Mucosa of descending colon (tissue), 3 donors: ENCODE measurements around the gene RFX5. TPM values are rescaled to one million over a fixed set of nuclear protein-coding genes. Genes with fewer than 3 reads are reported as not detected.
"Not testable (repeated sequence)": the region's sequence is repeated elsewhere in the genome, so short reads cannot be mapped to it uniquely, and the experiment has no call there.

Source experiments
- ATAC-seq: fragments of 200-7000 bp; cut with Tn5 transposase; one replicate; pipeline ENCODE4 v1.9.1; 2020; ENCODE audit warnings: mild to moderate bottlenecking, moderate library complexity
- DNase-seq, 3 donors: peaks; one replicate each; pipeline ENCODE4 v3.0.0-alpha.2; 2020
- H3K36me3 ChIP-seq: fragments of 200-600 bp; one replicate; pipeline ENCODE4 v1.8.0; 2021; ENCODE audit warnings: low read depth, mild to moderate bottlenecking
- H3K4me1 ChIP-seq: fragments of 200-600 bp; one replicate; pipeline ENCODE4 v1.8.0; 2021; ENCODE audit warnings: low read depth, mild to moderate bottlenecking
- H3K4me3 ChIP-seq: fragments of 200-600 bp; one replicate; pipeline ENCODE4 v1.8.0; 2021; ENCODE audit warnings: mild to moderate bottlenecking
- H3K9me3 ChIP-seq: fragments of 200-600 bp; one replicate; pipeline ENCODE4 v1.8.0; 2021; ENCODE audit warnings: mild to moderate bottlenecking
- intact Hi-C, 2 donors: fragments of 100-400 bp; cut with DNase I in 1 of 2; cut with micrococcal nuclease in 1 of 2; formaldehyde crosslinking; loops; one replicate each; pipeline versions ENCODE4 v1.11.0 to v1.11.1; 2022; cut with DNase I, micrococcal nuclease
- total RNA-seq, 3 donors: library from RNA; stranded (reverse); fragmentation: NEBNext Ultra II Directional in 2 of 3; extraction: Animal tissue kit (Norgen Biotek cat#: 25700) in 2 of 3; gene quantifications; one replicate each; pipeline versions ENCODE4 v1.2.1 to v1.2.4, GENCODE V29; 2021 to 2023
- TF ChIP-seq, protein P1 (sequence below): fragments of 200-600 bp; IDR thresholded peaks from one replicate; pipeline ENCODE4 v1.8.0; 2022; ENCODE audit warnings: antibody characterized with exemption, mild to moderate bottlenecking
- donor health status: DM: no; HTN: no; CAD: no; lungs with moderate emphysema.
- donor health status: DM: no; HTN: no; CAD: no.
- donor health status: DM: no; HTN: yes; CAD: no.

Gene RFX5
- total RNA-seq, 3 donors from 2014 or later = 20.5 to 45.3 (median 31.8) TPM

DNA sequence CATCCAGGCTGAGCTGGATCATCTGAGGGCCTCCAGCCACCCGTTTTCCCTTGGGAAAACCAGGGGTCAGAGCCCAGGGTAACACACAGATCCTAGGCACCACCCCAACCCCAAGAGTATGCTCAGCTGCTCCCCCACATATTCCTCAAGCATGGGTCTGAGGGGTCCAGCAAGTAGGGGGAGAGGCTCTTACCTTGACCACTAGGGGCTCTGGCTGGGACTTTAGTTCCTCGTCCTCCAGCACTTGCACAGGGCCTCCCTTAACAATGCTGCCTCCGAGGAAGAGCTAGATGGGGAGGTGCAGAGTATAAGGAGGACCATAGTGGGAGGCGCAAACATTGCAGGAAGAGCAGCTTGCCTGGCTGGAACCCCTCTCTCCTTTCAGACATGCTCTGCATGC is 17.9 kb upstream of the RFX5 start:
- DNase-seq (no peak), ATAC-seq (no peak)
- no peaks in the 10 kb centered on the region for H3K9me3 ChIP-seq
- no peak overlapping the region for H3K4me3 ChIP-seq
- TF ChIP-seq, protein P1, sequence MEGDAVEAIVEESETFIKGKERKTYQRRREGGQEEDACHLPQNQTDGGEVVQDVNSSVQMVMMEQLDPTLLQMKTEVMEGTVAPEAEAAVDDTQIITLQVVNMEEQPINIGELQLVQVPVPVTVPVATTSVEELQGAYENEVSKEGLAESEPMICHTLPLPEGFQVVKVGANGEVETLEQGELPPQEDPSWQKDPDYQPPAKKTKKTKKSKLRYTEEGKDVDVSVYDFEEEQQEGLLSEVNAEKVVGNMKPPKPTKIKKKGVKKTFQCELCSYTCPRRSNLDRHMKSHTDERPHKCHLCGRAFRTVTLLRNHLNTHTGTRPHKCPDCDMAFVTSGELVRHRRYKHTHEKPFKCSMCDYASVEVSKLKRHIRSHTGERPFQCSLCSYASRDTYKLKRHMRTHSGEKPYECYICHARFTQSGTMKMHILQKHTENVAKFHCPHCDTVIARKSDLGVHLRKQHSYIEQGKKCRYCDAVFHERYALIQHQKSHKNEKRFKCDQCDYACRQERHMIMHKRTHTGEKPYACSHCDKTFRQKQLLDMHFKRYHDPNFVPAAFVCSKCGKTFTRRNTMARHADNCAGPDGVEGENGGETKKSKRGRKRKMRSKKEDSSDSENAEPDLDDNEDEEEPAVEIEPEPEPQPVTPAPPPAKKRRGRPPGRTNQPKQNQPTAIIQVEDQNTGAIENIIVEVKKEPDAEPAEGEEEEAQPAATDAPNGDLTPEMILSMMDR = no peak
- intact Hi-C loops = no loop called here
- peaks cover 13% of the 10 kb centered on the region for H3K4me1 ChIP-seq
- H3K36me3 ChIP-seq = peaks cover 8% of the 10 kb centered on the region

DNA sequence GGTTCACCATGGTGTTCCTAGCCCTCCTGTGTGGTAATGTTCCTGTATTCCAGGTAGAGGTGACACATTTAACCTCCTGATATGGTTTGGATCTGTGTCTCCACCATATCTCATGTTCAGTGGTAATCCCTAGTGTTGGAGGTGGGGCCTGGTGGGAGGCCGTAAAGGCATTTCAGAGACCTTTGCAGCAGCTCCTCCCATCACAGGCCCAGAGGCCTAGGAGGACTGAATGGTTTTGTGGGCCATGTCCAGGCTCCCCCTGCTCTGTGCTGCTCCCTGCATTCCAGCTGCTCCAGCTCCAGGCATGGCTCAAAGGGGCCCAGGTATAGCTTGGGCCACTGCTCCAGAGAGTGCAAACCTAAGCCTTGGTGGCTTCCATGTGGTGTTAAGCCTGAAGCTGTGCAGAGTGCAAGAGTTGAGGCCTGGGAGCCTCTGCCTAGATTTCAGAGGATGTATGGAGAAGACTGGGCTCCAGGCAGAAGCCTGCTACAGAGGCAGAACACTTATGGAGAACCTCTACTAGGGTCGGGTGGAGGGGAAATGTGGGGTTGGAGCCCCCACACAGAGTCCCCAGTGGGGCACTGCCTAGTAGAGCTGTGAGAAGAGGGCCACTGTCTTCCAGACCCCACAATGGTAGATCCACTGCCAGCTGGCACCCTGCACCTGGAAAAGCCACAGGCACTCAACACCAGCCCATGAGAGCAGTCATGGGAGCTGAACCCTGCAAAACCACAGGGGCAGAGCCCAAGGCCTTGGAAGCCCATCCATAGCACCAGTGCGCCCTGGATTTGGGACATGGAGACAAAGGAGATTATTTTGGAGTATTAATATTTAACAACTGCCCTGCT is 15.5 kb upstream of the RFX5 start:
- peak; percentile 36 for ATAC-seq
- no peak for DNase-seq
- intact Hi-C loops = no loop called here

DNA sequence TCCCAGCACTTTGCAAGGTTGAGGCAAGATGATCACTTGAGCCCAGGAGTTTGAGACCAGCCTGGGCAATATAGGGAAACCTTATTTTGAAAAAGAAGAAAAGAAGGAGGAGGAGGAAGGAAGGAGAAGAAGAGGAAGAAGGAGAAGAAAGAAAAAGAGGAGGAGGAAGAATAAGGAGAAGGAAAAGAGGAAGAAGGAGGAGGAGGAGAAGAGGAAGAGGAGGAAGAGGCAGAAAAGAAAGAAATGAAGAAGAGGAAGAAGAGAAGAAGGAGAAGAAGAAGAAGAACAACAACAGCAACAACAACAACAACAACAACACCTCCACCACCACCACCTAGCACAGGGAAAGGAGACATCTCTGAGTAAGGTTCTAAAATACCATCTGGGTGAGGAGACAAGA is 14.8 kb upstream of the RFX5 start:
- Histone ChIP-seq H3K36me3 (peaks cover 8% of the 10 kb centered on the region), H3K4me3 (no peak overlapping the region), H3K4me1 (no peaks in the 10 kb centered on the region), H3K9me3 (no peaks in the 10 kb centered on the region)
- ATAC-seq = no peak
- TF ChIP-seq, protein P1 = no peak
- intact Hi-C loops = no loop called here
- no peak for DNase-seq

More for the DNA sequence above, 15.5 kb upstream of the RFX5 start:
- H3K4me3 ChIP-seq = no peak overlapping the region
- peaks cover 8% of the 10 kb centered on the region for H3K36me3 ChIP-seq
- no peaks in the 10 kb centered on the region for H3K4me1 ChIP-seq
- no peaks in the 10 kb centered on the region for H3K9me3 ChIP-seq
- TF ChIP-seq, protein P1 = no peak

DNA sequence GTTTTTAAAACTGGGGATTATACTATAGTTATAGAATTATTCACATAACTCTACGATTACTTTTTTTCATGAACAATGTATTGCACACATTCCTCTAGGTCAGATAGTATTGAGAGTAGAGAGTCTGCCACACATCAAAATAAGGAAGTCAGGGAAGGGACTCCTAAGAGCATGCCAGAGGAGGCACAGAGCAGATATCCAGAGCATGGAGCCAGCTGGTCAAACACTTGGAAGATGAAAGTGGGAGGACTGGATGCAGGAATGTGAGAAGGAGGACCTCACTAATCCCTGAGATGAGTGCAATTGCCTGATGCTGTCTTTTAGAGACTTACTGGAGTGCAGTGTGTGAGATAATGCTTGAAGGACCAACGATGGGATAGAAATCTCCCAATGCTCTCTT is 9.6 kb upstream of the RFX5 start:
- Histone ChIP-seq H3K36me3 (no peaks in the 10 kb centered on the region), H3K9me3 (no peaks in the 10 kb centered on the region), H3K4me1 (no peaks in the 10 kb centered on the region), H3K4me3 (no peak overlapping the region)
- TF ChIP-seq, protein P1 = no peak
- no peak for DNase-seq
- no peak for ATAC-seq
- intact Hi-C loops = no loop called here

DNA sequence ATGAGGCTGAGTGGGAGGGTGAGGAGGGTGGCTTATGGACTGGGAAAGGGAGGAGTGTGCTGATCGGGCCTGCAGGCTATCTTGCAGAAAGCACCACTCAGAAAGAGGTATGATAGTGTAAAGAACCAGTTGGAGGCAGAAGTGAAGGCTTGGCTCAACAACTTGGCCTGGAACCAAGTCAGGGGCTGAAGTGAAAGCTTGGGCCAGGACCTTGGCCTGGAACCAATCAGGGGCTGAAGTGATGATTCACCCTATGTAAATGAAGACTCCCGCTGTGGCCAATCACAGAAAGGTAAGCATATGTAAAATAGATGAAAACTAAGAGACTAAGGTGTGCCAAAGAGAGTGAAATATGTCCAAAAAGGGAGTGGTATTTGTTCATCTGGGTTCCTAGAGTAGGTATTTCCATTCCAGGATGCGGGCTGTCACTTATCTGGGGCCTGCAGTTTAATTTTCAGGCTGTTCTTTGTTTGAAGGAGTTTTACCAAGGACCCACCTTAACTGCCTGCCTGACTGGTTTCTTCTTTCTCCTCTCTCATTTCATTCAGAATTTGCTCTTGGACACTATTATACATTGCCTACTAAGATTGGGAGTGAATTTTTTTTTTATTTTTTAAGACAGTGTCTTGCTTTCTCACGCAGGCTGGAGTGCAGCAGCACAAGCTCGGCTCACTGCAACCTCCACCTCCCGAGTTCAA is 5.1 kb upstream of the RFX5 start:
- H3K36me3 ChIP-seq = no peaks in the 10 kb centered on the region
- TF ChIP-seq, protein P1 = no peak
- intact Hi-C loops = no loop called here
- H3K4me3 ChIP-seq = no peak overlapping the region
- no peak for DNase-seq
- H3K9me3 ChIP-seq = no peaks in the 10 kb centered on the region
- no peaks in the 10 kb centered on the region for H3K4me1 ChIP-seq
- peak; percentile 2 for ATAC-seq

DNA sequence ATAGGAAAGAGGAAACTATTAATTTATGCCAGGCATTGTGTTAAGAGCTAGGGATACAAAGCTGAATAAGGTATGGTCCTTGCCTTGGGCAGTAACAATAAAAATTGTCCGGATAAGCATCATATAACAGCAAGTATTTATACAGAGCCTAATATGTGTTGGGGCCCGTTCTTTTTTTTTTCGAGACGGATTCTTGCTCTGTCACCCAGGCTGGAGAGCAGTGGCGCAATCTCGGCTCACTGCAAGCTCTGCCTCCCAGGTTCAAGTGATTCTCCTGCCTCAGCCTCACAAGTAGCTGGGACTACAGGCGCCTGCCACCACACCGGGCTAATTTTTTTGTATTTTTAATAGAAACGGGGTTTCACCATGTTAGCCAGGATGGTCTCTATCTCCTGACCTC is 3.3 kb upstream of the RFX5 start:
- H3K36me3 ChIP-seq, DNase-seq, ATAC-seq, H3K4me3 ChIP-seq, H3K9me3 ChIP-seq, intact Hi-C loops, H3K4me1 ChIP-seq: not testable (repeated sequence)
